Type B pancreatic cell (in vitro differentiated cells): ENCODE results near the gene CFAP92. TPM values are rescaled to one million over a fixed set of nuclear protein-coding genes. Genes with fewer than 3 reads are reported as not detected.
"Not testable (repeated sequence)": the region's sequence is repeated elsewhere in the genome, so short reads cannot be mapped to it uniquely, and the experiment has no call there.

ENCODE experiments used
- DNase-seq: peaks from one replicate; pipeline ENCODE4 v3.0.0; 2021; ENCODE audit warnings: mixed read lengths; ENCODE audit not compliant: unreplicated experiment; ENCODE audit errors: extremely low spot score
- H3K27ac Mint-ChIP-seq: 2 replicates; pipeline ENCODE4 v1.8.0; 2021; ENCODE audit warnings: mild to moderate bottlenecking, mixed read lengths
- H3K27me3 Mint-ChIP-seq: 2 replicates; pipeline ENCODE4 v1.8.0; 2021; ENCODE audit warnings: mixed read lengths
- H3K36me3 Mint-ChIP-seq: 2 replicates; pipeline ENCODE4 v1.8.0; 2021; ENCODE audit warnings: mixed read lengths
- H3K4me1 Mint-ChIP-seq: one replicate; pipeline ENCODE4 v1.8.0; 2021; ENCODE audit warnings: mixed read lengths; ENCODE audit not compliant: unreplicated experiment
- H3K4me3 Mint-ChIP-seq: 2 replicates; pipeline ENCODE4 v1.8.0; 2021; ENCODE audit warnings: mild to moderate bottlenecking, mixed read lengths
- H3K9me3 Mint-ChIP-seq: 2 replicates; pipeline ENCODE4 v1.8.0; 2021; ENCODE audit warnings: mixed read lengths
- total RNA-seq: library from RNA; stranded (reverse); gene quantifications from 2 replicates; pipeline ENCODE4 v1.2.1, GENCODE V29; 2021; ENCODE audit warnings: low replicate concordance
- TF ChIP-seq, protein P1 (sequence below): fragments of 200-600 bp; sonication (generic); conservative IDR thresholded peaks from 2 replicates; pipeline ENCODE4 v1.5.0; 2021; ENCODE audit warnings: antibody characterized with exemption, mild to moderate bottlenecking

Gene CFAP92
- total RNA-seq, 1 donor from 2014 or later = 4.4 TPM

GRCh38 chr3:128872744-128873143 lies 121.1 kb downstream of the CFAP92 start:
- Mint-ChIP-seq H3K27ac (no peak overlapping the region), H3K4me1 (peaks cover 15% of the 10 kb centered on the region), H3K27me3 (no peaks in the 10 kb centered on the region), H3K4me3 (no peak overlapping the region), H3K9me3 (no peaks in the 10 kb centered on the region), H3K36me3 (peaks cover 3% of the 10 kb centered on the region)
- no peak for DNase-seq
- TF ChIP-seq, protein P1, sequence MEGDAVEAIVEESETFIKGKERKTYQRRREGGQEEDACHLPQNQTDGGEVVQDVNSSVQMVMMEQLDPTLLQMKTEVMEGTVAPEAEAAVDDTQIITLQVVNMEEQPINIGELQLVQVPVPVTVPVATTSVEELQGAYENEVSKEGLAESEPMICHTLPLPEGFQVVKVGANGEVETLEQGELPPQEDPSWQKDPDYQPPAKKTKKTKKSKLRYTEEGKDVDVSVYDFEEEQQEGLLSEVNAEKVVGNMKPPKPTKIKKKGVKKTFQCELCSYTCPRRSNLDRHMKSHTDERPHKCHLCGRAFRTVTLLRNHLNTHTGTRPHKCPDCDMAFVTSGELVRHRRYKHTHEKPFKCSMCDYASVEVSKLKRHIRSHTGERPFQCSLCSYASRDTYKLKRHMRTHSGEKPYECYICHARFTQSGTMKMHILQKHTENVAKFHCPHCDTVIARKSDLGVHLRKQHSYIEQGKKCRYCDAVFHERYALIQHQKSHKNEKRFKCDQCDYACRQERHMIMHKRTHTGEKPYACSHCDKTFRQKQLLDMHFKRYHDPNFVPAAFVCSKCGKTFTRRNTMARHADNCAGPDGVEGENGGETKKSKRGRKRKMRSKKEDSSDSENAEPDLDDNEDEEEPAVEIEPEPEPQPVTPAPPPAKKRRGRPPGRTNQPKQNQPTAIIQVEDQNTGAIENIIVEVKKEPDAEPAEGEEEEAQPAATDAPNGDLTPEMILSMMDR = no peak

- Mint-ChIP-seq H3K27me3 (no peaks in the 10 kb centered on the region), H3K36me3 (no peaks in the 10 kb centered on the region), H3K9me3 (no peaks in the 10 kb centered on the region), H3K4me3 (no peak overlapping the region), H3K27ac (no peak overlapping the region), H3K4me1 (peaks cover 11% of the 10 kb centered on the region)
- no peak for DNase-seq
- TF ChIP-seq, protein P1 = no peak
These were observed 121.6 kb downstream of the CFAP92 start for GRCh38 chr3:128872282-128872681.

GRCh38 chr3:128870347-128870746 lies 123.5 kb downstream of the CFAP92 start:
- no peak overlapping the region for H3K27ac Mint-ChIP-seq
- H3K4me3 Mint-ChIP-seq = no peak overlapping the region
- no peaks in the 10 kb centered on the region for H3K36me3 Mint-ChIP-seq
- peaks cover 5% of the 10 kb centered on the region for H3K4me1 Mint-ChIP-seq
- H3K27me3 Mint-ChIP-seq = no peaks in the 10 kb centered on the region
- H3K9me3 Mint-ChIP-seq = no peaks in the 10 kb centered on the region
- no peak for DNase-seq
- TF ChIP-seq, protein P1 = no peak

DNA sequence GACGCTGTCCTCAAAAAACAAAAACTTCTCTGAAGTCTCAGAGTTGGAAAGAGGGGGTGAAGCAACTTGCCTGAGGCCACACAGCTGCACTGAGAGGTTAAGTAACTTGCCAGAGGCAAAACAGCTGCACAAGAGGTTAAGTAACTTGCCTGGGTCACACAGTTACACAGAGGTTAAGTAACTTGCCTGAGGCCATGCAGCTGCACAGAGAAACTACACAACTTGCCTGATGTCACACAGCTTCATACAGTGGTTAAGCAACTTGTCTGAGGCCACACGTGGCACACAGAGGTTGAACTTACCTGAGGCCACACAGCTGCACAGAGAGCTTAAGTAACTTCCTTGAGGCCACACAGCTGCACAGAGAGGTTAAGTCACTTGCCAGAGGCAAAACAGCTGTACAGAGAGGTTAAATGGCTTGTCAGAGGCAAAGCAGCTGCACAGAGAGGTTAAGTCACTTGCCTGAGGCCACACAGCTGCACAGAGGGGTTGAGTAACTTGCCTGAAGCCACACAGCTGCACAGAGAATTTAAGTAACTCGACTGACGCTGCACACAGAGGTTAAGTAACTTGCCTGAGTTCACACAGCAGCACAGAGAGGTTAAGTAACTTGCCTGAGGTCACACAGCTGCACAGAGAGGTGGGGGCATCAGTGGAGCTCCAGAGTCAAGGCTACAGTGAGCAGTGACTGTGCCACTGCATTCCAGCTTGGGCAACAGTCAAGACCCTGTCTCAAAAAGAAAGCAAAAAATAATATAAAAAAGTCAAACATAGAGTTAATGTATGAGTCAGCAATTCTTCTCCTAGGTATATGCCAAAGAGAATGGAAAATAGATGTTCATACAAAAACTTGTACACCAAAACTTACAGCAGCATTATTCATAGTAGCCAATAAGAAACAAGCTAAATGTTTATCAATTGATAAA lies 126.4 kb downstream of the CFAP92 start:
- no peaks in the 10 kb centered on the region for H3K27me3 Mint-ChIP-seq

DNA sequence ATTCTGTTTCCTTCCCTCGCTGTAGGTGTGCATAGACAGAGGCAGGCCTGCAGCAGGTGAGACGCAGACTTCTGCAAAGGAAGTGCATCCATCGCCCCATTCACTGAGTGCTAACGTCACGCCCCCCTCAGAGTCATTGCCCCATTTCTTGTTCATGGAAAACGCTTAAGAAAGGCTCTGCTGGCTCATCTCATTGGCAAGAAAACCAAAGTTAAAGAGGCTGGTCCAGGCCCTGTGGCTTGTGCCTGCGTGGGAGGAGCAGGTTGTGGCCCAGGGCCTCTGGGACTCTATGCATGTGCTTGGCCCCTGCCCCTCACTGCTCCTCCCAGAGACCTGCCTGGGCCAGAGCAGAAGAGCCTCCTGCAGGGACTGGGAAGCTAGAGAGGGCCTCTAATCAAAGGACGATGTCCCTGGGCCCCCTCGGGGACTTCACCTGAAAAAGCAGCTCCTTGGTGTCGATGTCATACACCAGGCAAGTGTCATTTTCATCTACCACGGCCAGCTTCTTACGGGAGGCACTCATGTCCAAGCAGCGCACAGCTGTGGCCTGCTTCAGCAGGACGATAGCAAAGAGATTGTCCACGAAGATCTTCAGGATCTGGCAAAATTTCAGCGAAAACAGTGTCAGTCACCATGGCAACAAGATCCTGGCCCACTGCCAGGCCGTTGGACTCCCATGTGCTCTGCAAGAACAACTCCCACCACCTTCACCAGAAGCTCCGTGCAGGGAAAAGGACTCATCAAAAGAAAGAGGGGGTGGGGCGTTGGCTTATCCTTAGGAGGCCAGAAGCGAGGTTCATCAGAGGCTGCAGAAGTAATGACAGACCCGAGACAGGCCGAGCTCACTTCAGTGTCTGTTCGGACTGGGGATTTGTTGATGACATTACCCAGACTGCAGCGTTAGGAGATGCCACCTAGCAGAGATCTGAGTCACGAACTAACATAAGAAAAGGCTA lies 128.7 kb downstream of the CFAP92 start:
- peaks cover 15% of the 10 kb centered on the region for H3K4me1 Mint-ChIP-seq
- H3K36me3 Mint-ChIP-seq = peaks cover 17% of the 10 kb centered on the region
- not testable (repeated sequence) for DNase-seq, H3K9me3 Mint-ChIP-seq, H3K27me3 Mint-ChIP-seq
- peak overlapping the region; percentile 61 for H3K4me3 Mint-ChIP-seq
- peak overlapping the region; percentile 53 for H3K27ac Mint-ChIP-seq

More for the DNA sequence above, 126.4 kb downstream of the CFAP92 start:
- DNase-seq = no peak
- Mint-ChIP-seq H3K36me3 (no peaks in the 10 kb centered on the region), H3K4me1 (peaks cover 15% of the 10 kb centered on the region), H3K4me3 (no peak overlapping the region), H3K27ac (no peak overlapping the region), H3K9me3 (no peaks in the 10 kb centered on the region)
- TF ChIP-seq, protein P1 = no peak
